ENCODE results near the gene SEPTIN3. TPM values are rescaled to one million over a fixed set of nuclear protein-coding genes. Genes with fewer than 3 reads are reported as not detected.

Gene SEPTIN3
- total RNA-seq, 1 donor from 2014 or later, result 0.36 TPM

DNA sequence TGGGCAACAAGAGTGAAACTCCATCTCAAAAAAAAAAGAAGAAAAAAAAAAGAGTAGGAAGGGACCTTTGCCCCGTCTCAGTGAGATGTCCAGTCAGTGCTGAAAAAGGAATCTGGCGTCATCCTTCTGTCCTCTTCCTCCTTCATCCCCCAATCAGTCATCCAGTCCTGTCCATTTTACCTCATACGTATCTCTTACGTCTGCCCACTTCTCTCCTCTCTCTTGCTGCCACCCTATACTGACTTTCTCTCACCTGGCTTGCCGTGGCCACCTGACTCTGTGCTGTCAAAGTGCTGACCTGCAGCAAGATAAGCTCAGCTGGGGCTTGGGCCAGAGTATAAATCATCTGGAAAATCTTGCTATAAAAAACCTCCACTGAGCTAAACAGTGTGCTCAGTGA lies 13.6 kb downstream of the SEPTIN3 start:
- Mint-ChIP-seq H3K27ac (ENCODE audit: unreplicated experiment) (no peak overlapping the region), H3K27me3 (ENCODE audit: unreplicated experiment) (peaks cover 8% of the 10 kb centered on the region), H3K9me3 (ENCODE audit: unreplicated experiment) (no peaks in the 10 kb centered on the region), H3K36me3 (ENCODE audit: low read depth, unreplicated experiment) (no peaks in the 10 kb centered on the region), H3K4me3 (ENCODE audit: unreplicated experiment) (no peak overlapping the region), H3K4me1 (ENCODE audit: unreplicated experiment) (peaks cover 1% of the 10 kb centered on the region)
- TF ChIP-seq, protein P1, sequence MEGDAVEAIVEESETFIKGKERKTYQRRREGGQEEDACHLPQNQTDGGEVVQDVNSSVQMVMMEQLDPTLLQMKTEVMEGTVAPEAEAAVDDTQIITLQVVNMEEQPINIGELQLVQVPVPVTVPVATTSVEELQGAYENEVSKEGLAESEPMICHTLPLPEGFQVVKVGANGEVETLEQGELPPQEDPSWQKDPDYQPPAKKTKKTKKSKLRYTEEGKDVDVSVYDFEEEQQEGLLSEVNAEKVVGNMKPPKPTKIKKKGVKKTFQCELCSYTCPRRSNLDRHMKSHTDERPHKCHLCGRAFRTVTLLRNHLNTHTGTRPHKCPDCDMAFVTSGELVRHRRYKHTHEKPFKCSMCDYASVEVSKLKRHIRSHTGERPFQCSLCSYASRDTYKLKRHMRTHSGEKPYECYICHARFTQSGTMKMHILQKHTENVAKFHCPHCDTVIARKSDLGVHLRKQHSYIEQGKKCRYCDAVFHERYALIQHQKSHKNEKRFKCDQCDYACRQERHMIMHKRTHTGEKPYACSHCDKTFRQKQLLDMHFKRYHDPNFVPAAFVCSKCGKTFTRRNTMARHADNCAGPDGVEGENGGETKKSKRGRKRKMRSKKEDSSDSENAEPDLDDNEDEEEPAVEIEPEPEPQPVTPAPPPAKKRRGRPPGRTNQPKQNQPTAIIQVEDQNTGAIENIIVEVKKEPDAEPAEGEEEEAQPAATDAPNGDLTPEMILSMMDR (IDR thresholded peaks at IDR 0.05; ENCODE audit: unreplicated experiment), result no peak
- no peak for DNase-seq (ENCODE audit: low spot score)

GRCh38 chr22:41983513-41984405 lies 14.5 kb downstream of the SEPTIN3 start:
- no peak overlapping the region for H3K4me3 Mint-ChIP-seq (ENCODE audit: unreplicated experiment)
- H3K36me3 Mint-ChIP-seq (ENCODE audit: low read depth, unreplicated experiment), result no peaks in the 10 kb centered on the region
- H3K4me1 Mint-ChIP-seq (ENCODE audit: unreplicated experiment), result peaks cover 4% of the 10 kb centered on the region

DNA sequence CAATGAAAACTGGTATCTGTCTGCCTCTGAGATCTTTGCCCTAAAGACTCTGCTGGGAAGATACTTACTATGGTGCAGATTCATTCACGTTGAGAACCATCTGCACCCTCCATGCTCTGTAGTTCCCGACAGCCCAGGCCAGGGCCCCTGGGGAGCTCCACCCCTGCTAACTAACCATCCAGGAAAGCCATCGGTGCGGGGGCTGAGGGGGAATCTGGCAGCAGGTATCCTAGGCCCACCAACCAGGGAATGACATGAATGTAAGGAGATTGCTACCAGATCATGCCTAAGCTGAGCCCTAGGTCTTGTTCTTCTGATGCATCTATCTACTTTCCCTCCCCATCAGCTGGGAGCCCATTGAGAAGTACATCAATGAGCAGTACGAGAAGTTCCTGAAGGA lies 18.0 kb downstream of the SEPTIN3 start:
- H3K27ac Mint-ChIP-seq (ENCODE audit: unreplicated experiment), result no peak overlapping the region
- peaks cover 5% of the 10 kb centered on the region for H3K27me3 Mint-ChIP-seq (ENCODE audit: unreplicated experiment)
- no peaks in the 10 kb centered on the region for H3K9me3 Mint-ChIP-seq (ENCODE audit: unreplicated experiment)
- H3K36me3 Mint-ChIP-seq (ENCODE audit: low read depth, unreplicated experiment), result peaks cover 4% of the 10 kb centered on the region
- DNase-seq (ENCODE audit: low spot score), result no peak
- no peak overlapping the region for H3K4me3 Mint-ChIP-seq (ENCODE audit: unreplicated experiment)
- TF ChIP-seq, protein P1 (IDR thresholded peaks at IDR 0.05; ENCODE audit: unreplicated experiment), result no peak
- H3K4me1 Mint-ChIP-seq (ENCODE audit: unreplicated experiment), result peaks cover 4% of the 10 kb centered on the region

More at GRCh38 chr22:41983513-41984405, 14.5 kb downstream of the SEPTIN3 start:
- Mint-ChIP-seq H3K27me3 (ENCODE audit: unreplicated experiment) (peaks cover 2% of the 10 kb centered on the region), H3K9me3 (ENCODE audit: unreplicated experiment) (no peaks in the 10 kb centered on the region), H3K27ac (ENCODE audit: unreplicated experiment) (no peak overlapping the region)
- DNase-seq (ENCODE audit: low spot score), result no peak
- TF ChIP-seq, protein P1 (IDR thresholded peaks at IDR 0.05; ENCODE audit: unreplicated experiment), result no peak

- TF ChIP-seq, protein P1 (IDR thresholded peaks at IDR 0.05; ENCODE audit: unreplicated experiment), result no peak
- Mint-ChIP-seq H3K27me3 (ENCODE audit: unreplicated experiment) (peaks cover 8% of the 10 kb centered on the region), H3K9me3 (ENCODE audit: unreplicated experiment) (no peaks in the 10 kb centered on the region), H3K4me3 (ENCODE audit: unreplicated experiment) (no peak overlapping the region), H3K36me3 (ENCODE audit: low read depth, unreplicated experiment) (peaks cover 4% of the 10 kb centered on the region), H3K27ac (ENCODE audit: unreplicated experiment) (no peak overlapping the region), H3K4me1 (ENCODE audit: unreplicated experiment) (peaks cover 4% of the 10 kb centered on the region)
- DNase-seq (ENCODE audit: low spot score), result no peak
Measured at GRCh38 chr22:41989246-41989645, 20.0 kb downstream of the SEPTIN3 start.

DNA sequence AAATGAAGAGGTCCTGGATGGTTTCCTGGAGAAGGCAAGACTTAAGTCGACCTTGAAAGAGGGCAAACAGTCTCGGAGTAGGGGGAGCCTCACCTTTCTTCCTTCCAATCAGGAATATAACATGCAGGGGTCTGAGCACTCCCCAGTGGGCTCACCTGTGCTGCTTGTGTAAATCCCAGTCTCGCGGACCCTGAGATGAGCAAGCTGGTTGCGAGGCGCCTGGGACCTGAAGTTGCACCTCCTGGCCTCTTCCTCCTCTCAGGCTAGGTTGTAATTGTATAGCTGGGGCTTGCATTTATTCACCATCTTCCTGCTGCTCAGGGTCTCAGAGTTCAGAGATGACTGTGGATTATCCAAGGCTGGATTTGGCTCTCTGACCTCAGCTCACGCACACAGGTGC lies 21.9 kb downstream of the SEPTIN3 start:
- Mint-ChIP-seq H3K36me3 (ENCODE audit: low read depth, unreplicated experiment) (peaks cover 4% of the 10 kb centered on the region), H3K27ac (ENCODE audit: unreplicated experiment) (no peak overlapping the region), H3K9me3 (ENCODE audit: unreplicated experiment) (no peaks in the 10 kb centered on the region), H3K4me1 (ENCODE audit: unreplicated experiment) (peaks cover 4% of the 10 kb centered on the region), H3K4me3 (ENCODE audit: unreplicated experiment) (no peak overlapping the region), H3K27me3 (ENCODE audit: unreplicated experiment) (peaks cover 8% of the 10 kb centered on the region)
- no peak for DNase-seq (ENCODE audit: low spot score)
- TF ChIP-seq, protein P1 (IDR thresholded peaks at IDR 0.05; ENCODE audit: unreplicated experiment), result no peak

Measured in endothelial cell (in vitro differentiated cells).